ENCODE measurements around the gene PTPRD. TPM values are rescaled to one million over a fixed set of nuclear protein-coding genes. Genes with fewer than 3 reads are reported as not detected.

The PTPRD gene
- total RNA-seq, 1 donor from 2014 or later, result 30.8 TPM

- H3K4me3 ChIP-seq, result no peak overlapping the region
- H3K4me1 ChIP-seq, result no peaks in the 10 kb centered on the region
- ATAC-seq (no peak), DNase-seq (no peak)
- H3K36me3 ChIP-seq, result no peaks in the 10 kb centered on the region
- TF ChIP-seq CTCF (IDR thresholded peaks at IDR 0.05), result no peak
- H3K27me3 ChIP-seq, result no peaks in the 10 kb centered on the region
- no peaks in the 10 kb centered on the region for H3K9me3 ChIP-seq
- intact Hi-C loops (cut with DNase I), result no loop called here
- no peak overlapping the region for H3K27ac ChIP-seq
Observed at GRCh38 chr9:9598723-9599122, 1014.1 kb downstream of the PTPRD start.

GRCh38 chr9:9592104-9592503 lies 1020.7 kb downstream of the PTPRD start:
- no peak for TF ChIP-seq CTCF (IDR thresholded peaks at IDR 0.05)
- no peaks in the 10 kb centered on the region for H3K36me3 ChIP-seq
- no peaks in the 10 kb centered on the region for H3K4me1 ChIP-seq
- H3K9me3 ChIP-seq, result no peaks in the 10 kb centered on the region
- ATAC-seq (no peak), DNase-seq (no peak)
- no peak overlapping the region for H3K4me3 ChIP-seq
- no peak overlapping the region for H3K27ac ChIP-seq
- no peaks in the 10 kb centered on the region for H3K27me3 ChIP-seq
- intact Hi-C loops (cut with DNase I), result no loop called here

GRCh38 chr9:9585920-9586319 lies 1026.9 kb downstream of the PTPRD start:
- no peak for DNase-seq
- ATAC-seq, result no peak
- H3K4me1 ChIP-seq, result no peaks in the 10 kb centered on the region
- TF ChIP-seq CTCF (IDR thresholded peaks at IDR 0.05), result no peak
- no peak overlapping the region for H3K4me3 ChIP-seq
- intact Hi-C loops (cut with DNase I), result no loop called here
- no peak overlapping the region for H3K27ac ChIP-seq
- no peaks in the 10 kb centered on the region for H3K36me3 ChIP-seq
- H3K9me3 ChIP-seq, result no peaks in the 10 kb centered on the region
- H3K27me3 ChIP-seq, result no peaks in the 10 kb centered on the region

- Histone ChIP-seq H3K4me1 (no peaks in the 10 kb centered on the region), H3K27ac (no peak overlapping the region), H3K36me3 (no peaks in the 10 kb centered on the region), H3K27me3 (no peaks in the 10 kb centered on the region), H3K9me3 (no peaks in the 10 kb centered on the region), H3K4me3 (no peak overlapping the region)
- intact Hi-C loops (cut with DNase I), result no loop called here
- ATAC-seq, result no peak
- DNase-seq, result no peak
- no peak for TF ChIP-seq CTCF (IDR thresholded peaks at IDR 0.05)
Observed at GRCh38 chr9:9574080-9574479, 1038.7 kb downstream of the PTPRD start.

- TF ChIP-seq CTCF (IDR thresholded peaks at IDR 0.05), result no peak
- intact Hi-C loops (cut with DNase I), result no loop called here
- DNase-seq, result no peak
- no peak overlapping the region for H3K4me3 ChIP-seq
- no peaks in the 10 kb centered on the region for H3K4me1 ChIP-seq
- H3K27ac ChIP-seq, result no peak overlapping the region
- no peaks in the 10 kb centered on the region for H3K27me3 ChIP-seq
- no peaks in the 10 kb centered on the region for H3K36me3 ChIP-seq
- H3K9me3 ChIP-seq, result no peaks in the 10 kb centered on the region
- ATAC-seq, result no peak
Observed at GRCh38 chr9:9565700-9566099, 1047.1 kb downstream of the PTPRD start.

- DNase-seq (no peak), ATAC-seq (no peak)
- Histone ChIP-seq H3K27me3 (no peaks in the 10 kb centered on the region), H3K4me1 (no peaks in the 10 kb centered on the region), H3K4me3 (no peak overlapping the region), H3K36me3 (no peaks in the 10 kb centered on the region), H3K27ac (no peak overlapping the region), H3K9me3 (no peaks in the 10 kb centered on the region)
- intact Hi-C loops (cut with DNase I), result no loop called here
- no peak for TF ChIP-seq CTCF (IDR thresholded peaks at IDR 0.05)
Observed at GRCh38 chr9:9563817-9564216, 1049.0 kb downstream of the PTPRD start.
